ENCODE measurements around the gene AACS.
"Not testable (repeated sequence)": the region's sequence is repeated elsewhere in the genome, so short reads cannot be mapped to it uniquely, and the experiment has no call there.

The AACS gene

GRCh38 chr12:125065021-125065918 lies at the start of gene AACS:
AACS (plus strand) TSS chr12:125065435; CDS start chr12:125065585, 150 bp downstream.
- ATAC-seq: peak; percentile 95 to 96

- no peak for ATAC-seq
Observed at GRCh38 chr12:125015680-125016310, 49.4 kb upstream of the AACS start.

GRCh38 chr12:125017801-125018200 lies 47.4 kb upstream of the AACS start:
- ATAC-seq: no peak

- no peak for ATAC-seq
Observed at GRCh38 chr12:125018356-125018755, 46.9 kb upstream of the AACS start.

GRCh38 chr12:125021096-125021495 lies 44.1 kb upstream of the AACS start:
- ATAC-seq: no peak

- ATAC-seq: no peak
Observed at GRCh38 chr12:125021771-125022170, 43.5 kb upstream of the AACS start.

- no peak for ATAC-seq
Observed at GRCh38 chr12:125023065-125023464, 42.2 kb upstream of the AACS start.

- no peak for ATAC-seq
Observed at GRCh38 chr12:125024949-125025563, 40.2 kb upstream of the AACS start.

GRCh38 chr12:125025606-125026235 lies 39.5 kb upstream of the AACS start:
- no peak for ATAC-seq

- ATAC-seq: no peak
Observed at GRCh38 chr12:125028106-125028505, 37.1 kb upstream of the AACS start.

GRCh38 chr12:125029761-125030358 lies 35.4 kb upstream of the AACS start:
- ATAC-seq: no peak

GRCh38 chr12:125031471-125031870 lies 33.8 kb upstream of the AACS start:
- ATAC-seq: not testable (repeated sequence)

GRCh38 chr12:125032466-125033152 lies 32.6 kb upstream of the AACS start:
- no peak for ATAC-seq

- ATAC-seq: no peak
Observed at GRCh38 chr12:125033288-125033687, 31.9 kb upstream of the AACS start.

GRCh38 chr12:125038976-125039625 lies 26.1 kb upstream of the AACS start:
- no peak for ATAC-seq

GRCh38 chr12:125049093-125049458 lies 16.2 kb upstream of the AACS start:
- no peak for ATAC-seq

GRCh38 chr12:125050446-125050845 lies 14.8 kb upstream of the AACS start:
- no peak for ATAC-seq

- no peak for ATAC-seq
Observed at GRCh38 chr12:125050868-125051267, 14.4 kb upstream of the AACS start.

GRCh38 chr12:125053821-125054220 lies 11.4 kb upstream of the AACS start:
- ATAC-seq: no peak

- ATAC-seq: no peak
Observed at GRCh38 chr12:125055591-125055990, 9.6 kb upstream of the AACS start.

GRCh38 chr12:125056306-125056705 lies 8.9 kb upstream of the AACS start:
- no peak for ATAC-seq

- ATAC-seq: no peak
Observed at GRCh38 chr12:125057708-125058107, 7.5 kb upstream of the AACS start.

All from activated CD4-positive, CD25-positive, alpha-beta regulatory T cell treated with anti-CD3 and anti-CD28 coated beads, Interleukin-2, amount 50 U/mL, for 24 hours (primary cell).